Stimulated activated CD4-positive, alpha-beta T cell treated with anti-CD3 and anti-CD28 coated beads, TNF-alpha, amount 100 ng/mL, for 24 hours (primary cell): ENCODE measurements around the gene ALKBH5.

Experiments
- DNase-seq, 3 experiments: peaks; one replicate each; pipeline ENCODE4 v3.0.0-alpha.2; 2020; ENCODE audit warnings: low read depth in 3 of 3

Gene ALKBH5

DNA sequence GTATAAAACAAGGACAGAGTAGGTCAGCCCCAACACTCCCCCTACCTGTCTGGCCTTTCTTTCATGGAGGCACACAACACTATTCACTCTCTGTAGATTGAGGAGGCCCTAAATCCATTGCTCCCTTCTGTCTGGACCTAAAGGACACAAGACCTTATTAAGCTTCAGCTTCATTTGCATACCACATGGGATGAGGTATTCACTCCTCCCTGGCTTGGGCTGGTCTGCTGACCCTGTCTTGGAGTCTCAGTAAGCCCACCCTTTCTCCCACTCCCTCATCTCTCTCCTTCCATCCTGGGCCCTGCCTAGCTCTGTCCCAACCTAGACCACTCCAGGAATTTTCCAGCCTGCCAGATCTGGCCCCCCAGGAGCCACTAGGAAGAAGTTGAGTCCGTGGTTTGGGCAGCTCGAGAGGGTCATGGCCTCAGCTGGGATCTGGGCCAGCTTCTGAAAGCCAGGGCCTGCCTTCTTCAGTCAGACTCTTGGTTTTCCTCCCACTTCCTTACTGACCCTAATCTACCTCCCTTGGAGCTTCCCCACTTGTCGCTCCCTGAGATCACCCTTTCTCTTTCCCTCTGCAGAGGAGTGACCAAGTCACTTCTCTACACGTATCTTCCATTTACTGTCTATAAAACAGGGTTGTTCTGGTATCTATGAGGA is 35.3 kb downstream of the ALKBH5 start:
- no peak for DNase-seq

DNA sequence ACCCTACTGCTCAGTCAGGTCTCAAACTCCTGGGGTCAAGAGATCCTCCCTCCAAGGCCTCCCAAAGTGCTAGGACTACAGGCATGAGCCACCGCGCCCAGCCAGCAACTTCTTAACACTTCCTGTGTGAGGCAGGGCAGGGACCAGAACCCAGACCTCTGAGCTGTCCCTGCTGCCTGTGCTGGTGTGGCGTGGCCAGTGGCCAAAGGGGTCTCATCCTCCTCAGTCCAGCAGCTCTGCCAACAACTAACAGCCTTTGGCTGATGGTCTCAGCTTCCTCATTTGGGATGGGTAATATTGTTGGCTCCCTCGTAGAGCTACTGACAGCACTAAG is 40.4 kb downstream of the ALKBH5 start:
- no peak for DNase-seq

DNA sequence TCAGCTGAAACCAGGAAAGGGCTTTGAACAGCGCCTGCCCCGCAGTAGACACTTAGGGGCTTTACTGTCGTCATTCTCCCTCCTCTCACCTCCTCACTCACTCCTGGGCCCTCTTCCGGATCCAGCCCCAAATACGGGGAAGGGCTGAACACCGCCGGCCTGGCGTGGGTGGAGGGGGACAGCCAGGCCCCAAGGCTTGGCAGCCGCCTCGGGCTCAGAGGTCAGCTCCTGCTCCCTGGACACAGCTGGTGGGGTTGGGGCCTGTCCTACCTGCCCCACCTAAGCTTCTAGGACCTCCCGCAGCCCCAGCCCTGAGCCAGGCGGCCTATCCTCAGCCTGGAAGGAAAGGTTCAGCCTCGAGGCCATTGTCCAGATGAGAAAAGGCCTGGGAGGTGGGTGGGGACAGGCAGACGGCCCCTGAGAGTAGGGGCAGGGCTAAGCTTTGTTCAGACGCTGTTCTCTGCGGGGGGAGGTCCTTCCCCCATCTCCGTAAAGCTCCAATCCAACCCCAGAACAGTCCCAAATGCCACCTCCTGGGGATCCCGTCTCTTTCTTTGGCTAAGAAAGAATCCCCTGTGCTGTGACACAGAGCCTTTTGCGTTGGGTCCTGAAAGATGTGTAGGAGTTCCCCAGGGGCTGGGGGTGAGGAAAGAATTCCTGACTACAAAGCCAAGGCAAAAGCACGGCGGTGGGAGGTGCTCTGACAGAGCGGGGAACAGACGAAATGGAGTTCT is 40.9 kb downstream of the ALKBH5 start:
- no peak for DNase-seq

- peak; percentile 91 to 97 (median 94) for DNase-seq
These were observed 41.6 kb downstream of the ALKBH5 start, which contains the start of gene LLGL1 for GRCh38 chr17:18225121-18225641. Gene LLGL1 (plus strand): TSS chr17:18225635. CDS start chr17:18225683, 48 bp downstream.

- no peak for DNase-seq
These were observed 42.1 kb downstream of the ALKBH5 start for GRCh38 chr17:18225642-18226283.

DNA sequence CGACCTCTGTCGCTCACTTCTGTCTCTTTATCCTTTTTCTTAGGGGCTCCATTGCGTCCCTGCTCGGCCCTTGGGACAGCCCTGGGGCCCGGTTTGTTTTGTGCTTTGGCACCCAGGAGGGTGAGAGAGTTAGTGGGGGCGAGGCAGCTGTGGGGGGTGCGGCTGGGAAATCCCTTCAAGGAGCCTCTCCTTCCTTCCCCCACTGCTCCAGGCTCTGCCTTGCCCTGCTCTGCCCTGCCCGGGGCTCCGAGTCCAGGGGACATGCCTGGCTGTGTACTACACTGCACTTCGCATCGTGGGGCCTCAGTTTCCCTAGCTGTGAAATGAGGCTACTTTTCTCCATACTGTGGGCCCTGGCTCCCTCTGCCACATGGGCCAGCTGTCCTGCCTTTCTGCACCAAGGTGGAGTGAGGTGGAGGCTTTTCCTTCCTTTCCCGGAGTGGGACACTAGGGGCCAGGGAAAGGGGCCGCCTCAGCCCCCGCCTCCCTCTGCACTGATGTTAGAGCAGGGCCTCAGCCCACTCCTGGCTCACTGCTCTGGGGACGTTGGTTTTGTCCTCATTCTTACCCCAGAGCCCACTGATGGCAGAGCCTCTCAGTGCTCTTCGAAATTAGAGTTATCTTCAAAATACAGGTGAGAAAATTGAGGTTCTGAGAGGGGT is 42.8 kb downstream of the ALKBH5 start:
- no peak for DNase-seq

DNA sequence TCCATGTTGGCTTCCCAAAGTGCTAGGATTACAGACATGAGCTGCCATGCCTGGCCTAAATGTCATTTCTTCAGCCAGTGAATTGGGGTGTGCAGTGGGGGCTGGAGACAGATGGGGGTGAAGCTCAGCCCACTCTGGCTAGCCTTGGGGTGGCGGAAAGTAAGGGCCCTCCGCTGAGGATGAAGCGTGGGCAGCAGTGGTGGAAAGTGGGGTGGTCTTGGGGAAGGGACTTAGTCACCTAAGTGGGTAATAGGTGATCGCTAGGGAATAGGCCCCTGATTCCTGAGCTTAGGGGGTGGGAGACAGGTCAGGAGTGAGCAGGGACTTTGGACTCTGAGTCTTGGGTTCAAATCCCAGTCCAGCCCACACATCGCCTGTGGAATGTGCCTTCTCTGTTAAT is 44.0 kb downstream of the ALKBH5 start:
- no peak for DNase-seq

DNA sequence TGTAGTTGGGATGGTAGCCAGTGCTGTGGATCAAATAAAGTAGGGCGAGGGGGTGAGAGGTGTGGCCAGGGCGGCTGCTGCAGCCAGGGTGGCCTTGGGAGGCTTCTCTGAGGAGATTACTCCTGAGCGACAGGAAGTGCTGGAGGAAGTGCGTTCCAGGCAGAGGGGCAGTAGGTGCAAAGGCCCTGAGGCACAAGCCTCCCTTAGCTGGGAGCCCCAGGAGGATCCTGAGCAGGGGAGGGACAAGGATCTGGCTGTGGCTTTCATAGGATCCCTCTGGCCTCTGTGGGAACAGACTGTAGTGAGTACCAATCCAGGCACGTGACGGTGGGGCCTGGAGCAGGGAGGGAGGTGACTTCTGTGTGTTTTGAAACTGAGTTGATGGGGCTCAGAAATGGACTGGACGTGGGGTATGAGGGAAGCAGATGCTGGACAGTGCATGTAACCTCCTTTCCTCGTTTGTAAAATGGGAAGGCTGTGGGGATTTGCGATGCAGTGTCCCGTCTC is 44.6 kb downstream of the ALKBH5 start:
- no peak for DNase-seq

DNA sequence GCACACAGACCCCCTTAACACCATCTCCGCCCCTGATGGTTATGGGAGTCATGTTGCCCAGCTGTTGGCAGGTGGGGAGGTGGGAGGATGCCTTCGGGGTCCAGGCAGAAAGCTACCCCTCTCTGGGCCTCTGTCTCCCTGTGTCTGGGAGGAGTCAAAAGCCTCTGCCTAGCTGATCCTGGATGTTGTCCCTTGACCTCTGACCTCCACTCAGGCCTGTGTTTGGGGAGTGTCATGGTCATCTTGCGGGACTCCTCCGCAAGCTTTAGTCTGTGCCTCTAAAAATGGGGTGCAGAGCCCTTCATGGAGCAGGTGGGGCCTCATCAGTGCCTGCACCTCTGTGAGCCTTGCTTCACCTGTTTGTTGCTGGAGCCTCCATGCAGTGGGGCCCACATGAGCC is 45.6 kb downstream of the ALKBH5 start:
- no peak for DNase-seq

- DNase-seq: no peak
These were observed 46.1 kb downstream of the ALKBH5 start for GRCh38 chr17:18229771-18230170.

- no peak for DNase-seq
These were observed 46.9 kb downstream of the ALKBH5 start for GRCh38 chr17:18230288-18231141.

GRCh38 chr17:18231164-18231563 is 47.5 kb downstream of the ALKBH5 start:
- no peak for DNase-seq

DNA sequence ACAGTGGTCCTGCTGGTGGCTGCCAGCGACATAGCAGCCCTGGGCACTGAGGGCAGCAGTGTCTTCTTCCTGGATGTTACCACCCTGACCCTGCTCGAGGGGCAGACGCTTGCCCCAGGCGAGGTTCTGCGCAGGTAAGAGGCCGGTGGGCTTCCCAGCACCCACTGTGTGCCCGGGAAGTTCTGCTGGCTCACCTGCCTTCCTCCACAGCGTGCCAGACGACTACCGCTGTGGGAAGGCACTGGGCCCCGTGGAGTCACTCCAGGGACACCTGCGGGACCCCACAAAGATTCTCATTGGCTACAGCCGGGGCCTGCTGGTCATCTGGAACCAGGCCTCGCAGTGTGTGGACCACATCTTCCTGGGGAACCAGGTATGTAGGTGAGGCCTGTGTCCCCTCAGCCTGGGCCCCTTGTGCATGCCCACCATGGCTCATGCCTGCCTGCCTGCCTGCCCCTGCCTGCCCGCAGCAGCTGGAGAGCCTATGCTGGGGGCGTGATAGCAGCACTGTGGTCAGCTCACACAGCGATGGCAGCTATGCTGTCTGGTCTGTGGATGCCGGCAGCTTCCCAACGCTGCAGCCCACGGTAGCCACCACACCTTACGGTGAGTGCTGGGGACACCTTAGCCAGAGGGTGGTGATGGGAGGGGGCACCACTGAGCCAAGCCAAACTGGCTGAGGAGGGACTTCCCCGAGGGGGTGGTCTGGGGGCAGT is 50.3 kb downstream of the ALKBH5 start:
- DNase-seq: no peak

DNA sequence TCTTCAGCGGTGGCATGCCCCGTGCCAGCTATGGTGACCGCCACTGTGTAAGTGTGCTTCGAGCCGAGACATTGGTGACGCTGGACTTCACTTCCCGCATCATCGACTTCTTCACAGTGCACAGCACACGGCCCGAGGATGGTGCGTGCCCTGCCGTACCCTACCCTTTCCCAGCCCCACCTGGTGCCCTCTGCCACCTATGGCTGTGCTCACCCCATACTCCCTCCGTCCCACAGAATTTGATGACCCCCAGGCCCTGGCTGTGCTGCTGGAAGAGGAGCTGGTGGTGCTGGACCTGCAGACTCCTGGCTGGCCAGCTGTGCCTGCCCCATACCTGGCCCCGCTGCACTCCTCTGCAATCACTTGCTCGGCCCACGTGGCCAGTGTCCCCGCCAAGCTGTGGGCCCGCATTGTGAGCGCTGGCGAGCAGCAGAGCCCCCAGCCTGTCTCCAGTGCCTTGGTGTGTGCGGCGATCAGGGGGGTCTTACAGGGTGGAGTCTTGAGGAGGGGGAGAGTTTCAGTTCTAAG is 51.3 kb downstream of the ALKBH5 start:
- DNase-seq: no peak

DNA sequence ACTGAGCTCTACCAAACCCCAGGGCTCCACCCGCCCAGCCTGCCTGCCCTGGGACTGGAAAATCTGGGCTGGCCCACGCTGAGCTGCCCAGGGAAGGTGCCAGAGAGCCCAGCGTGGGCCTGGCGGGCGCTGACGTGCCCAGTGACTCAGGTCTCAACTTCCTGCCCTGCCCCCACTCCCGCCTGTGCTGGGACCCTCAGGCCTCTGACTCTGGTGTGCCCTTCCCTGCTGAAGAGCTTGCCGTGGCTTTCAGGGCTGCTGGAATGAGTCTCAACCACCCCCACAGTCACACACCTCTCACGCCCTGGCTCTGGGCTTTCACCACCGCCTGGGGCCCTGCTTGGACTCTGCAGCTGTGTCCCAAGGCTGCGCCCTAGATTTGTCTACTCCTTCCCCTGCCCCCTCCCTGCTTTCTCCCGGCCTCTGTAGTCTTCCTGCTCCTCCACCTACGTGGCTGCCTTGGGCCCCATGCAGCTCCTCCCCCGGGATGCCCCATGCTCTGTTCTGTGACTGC is 52.2 kb downstream of the ALKBH5 start:
- DNase-seq: peak in 1 of 3 experiments; percentile 51

GRCh38 chr17:18236494-18236893 is 52.9 kb downstream of the ALKBH5 start:
- no peak for DNase-seq

GRCh38 chr17:18237461-18237860 is 53.8 kb downstream of the ALKBH5 start:
- DNase-seq: no peak

DNA sequence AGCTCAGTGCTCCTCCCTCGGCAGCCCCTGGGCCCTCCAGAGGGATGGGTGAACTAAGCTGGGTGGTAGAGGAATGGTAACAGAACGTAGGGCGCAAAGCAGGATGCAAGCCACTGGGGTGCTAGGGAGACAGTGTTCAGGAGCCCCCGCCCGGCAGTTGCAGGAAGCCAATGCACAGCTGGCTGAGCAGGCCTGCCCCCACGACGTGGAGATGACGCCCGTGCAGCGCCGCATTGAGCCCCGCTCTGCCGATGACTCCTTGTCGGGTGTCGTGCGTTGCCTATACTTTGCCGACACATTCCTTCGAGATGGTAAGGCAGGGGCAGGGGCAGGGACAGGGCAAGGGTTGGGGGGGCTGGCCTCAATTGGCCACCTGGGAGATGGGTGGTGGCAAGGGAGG is 54.7 kb downstream of the ALKBH5 start:
- DNase-seq: no peak

GRCh38 chr17:18240449-18240848 is 56.8 kb downstream of the ALKBH5 start:
- DNase-seq: no peak
